HL-60 (cell line): ENCODE measurements around the gene VAT1L.

Experiments
- CTCF ChIP-seq: IDR thresholded peaks from one replicate; pipeline ENCODE4 v1.5.1; 2011; ENCODE audit warnings: low read length, control low read depth, inconsistent platforms; ENCODE audit not compliant: insufficient read depth
- POLR2AphosphoS5 ChIP-seq: IDR thresholded peaks from 2 replicates; pipeline ENCODE4 v1.6.1; 2012; ENCODE audit warnings: low read depth

- no peak for TF ChIP-seq CTCF
- no peak for TF ChIP-seq POLR2AphosphoS5
Measured at GRCh38 chr16:77758508-77758907, 29.9 kb upstream of the VAT1L start.
